ENCODE results near the gene PTPRD.

- 0 out of 2 replicates have a peak, but pooled peaks have one; percentile 29 for TF ChIP-seq CTCF (conservative IDR thresholded peaks at IDR 0.05; ENCODE audit: low read length)
- TF ChIP-seq EZH2phosphoT487 (IDR thresholded peaks at IDR 0.05; ENCODE audit: borderline replicate concordance), result no peak
Observed at GRCh38 chr9:9914174-9914573, 698.6 kb downstream of the PTPRD start.

Data from Loucy (cell line).